Brain pericyte (primary cell): ENCODE data around the gene DAB1.

Source experiments
- DNase-seq: peaks from one replicate; pipeline ENCODE4 v3.0.0-alpha.2; 2012; ENCODE audit warnings: low read depth, low spot score

Gene DAB1

DNA sequence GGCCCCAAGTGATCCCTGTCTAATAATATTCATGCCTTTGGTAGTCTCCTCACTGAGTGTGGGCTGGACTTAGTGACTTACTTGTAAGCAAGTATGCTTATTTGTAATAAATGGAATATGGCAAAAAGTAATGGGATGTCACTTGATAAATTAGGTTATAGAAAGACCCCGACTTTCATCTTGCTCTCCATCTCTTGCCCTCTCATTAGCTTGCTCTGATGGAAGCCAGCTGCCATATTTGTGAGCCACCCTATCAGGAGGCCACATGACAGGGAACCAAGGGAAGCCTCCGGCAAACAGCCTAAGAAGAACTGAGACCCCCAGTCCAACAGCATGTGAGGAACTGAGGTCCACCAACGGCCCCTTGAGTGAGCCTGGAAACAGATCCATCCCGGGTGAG lies 107.0 kb downstream of the DAB1 start:
- no peak for DNase-seq

- DNase-seq, result no peak
Observed at GRCh38 chr1:57316291-57316690, 107.6 kb downstream of the DAB1 start.

DNA sequence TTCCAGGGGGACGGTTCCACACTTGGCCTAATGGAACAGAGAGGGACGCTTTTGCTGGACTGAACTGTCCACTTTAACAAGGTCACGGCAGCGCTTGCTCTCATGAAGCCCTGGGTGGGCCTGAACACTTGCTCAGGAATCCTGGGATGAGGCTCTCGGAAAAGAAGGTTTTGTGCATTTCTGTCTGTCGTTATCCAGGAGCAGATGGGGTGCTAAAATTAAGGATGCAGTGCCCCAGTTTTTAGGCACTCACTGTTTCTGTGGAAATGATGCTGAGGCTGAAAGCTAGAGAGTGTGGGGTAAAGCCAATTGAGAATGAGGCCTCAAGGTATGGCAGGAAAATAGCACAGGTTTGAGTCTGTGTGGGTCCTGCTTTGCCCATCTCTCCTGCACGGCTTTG lies 111.0 kb downstream of the DAB1 start:
- DNase-seq, result no peak

DNA sequence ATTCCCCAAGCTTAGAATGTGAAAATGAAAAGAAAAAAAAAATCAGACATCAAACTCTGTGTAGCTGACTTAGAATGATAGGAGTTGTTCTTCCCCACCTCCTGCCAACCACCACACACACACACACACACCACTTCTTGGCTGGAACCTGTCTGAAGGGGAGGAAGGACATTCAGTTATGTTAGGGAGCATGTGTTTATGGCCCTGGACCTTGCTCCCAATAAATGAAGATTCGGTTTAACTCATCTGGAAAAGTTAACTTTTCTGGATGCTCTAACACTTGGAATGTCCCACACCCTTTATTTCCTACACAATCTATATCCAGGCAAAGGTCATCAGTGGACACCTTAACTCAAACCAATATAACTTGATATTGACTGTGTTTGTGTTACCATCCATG lies 112.4 kb downstream of the DAB1 start:
- no peak for DNase-seq

DNA sequence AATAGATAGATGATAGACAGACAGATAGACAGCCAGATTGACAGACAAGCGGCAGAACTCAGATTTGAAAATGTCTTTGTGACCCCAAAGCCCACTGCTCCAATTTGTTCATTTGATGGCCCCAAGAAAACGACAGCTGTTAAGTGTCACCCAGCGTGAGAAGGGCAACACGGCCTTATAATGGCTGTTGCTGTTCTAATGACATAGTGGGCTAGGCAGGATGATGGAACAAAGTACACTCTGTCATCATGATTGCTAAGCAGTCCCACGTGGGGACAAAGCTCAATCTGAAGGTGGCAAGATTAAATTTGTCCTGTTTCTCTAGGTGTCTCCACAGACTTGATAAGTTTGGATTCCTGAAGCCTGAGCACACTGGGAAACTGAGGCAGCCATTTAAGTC lies 112.9 kb downstream of the DAB1 start:
- DNase-seq, result no peak

GRCh38 chr1:57309630-57310029 lies 114.2 kb downstream of the DAB1 start:
- no peak for DNase-seq

GRCh38 chr1:57307392-57308170 lies 116.3 kb downstream of the DAB1 start:
- no peak for DNase-seq

GRCh38 chr1:57304591-57304990 lies 119.3 kb downstream of the DAB1 start:
- no peak for DNase-seq

DNA sequence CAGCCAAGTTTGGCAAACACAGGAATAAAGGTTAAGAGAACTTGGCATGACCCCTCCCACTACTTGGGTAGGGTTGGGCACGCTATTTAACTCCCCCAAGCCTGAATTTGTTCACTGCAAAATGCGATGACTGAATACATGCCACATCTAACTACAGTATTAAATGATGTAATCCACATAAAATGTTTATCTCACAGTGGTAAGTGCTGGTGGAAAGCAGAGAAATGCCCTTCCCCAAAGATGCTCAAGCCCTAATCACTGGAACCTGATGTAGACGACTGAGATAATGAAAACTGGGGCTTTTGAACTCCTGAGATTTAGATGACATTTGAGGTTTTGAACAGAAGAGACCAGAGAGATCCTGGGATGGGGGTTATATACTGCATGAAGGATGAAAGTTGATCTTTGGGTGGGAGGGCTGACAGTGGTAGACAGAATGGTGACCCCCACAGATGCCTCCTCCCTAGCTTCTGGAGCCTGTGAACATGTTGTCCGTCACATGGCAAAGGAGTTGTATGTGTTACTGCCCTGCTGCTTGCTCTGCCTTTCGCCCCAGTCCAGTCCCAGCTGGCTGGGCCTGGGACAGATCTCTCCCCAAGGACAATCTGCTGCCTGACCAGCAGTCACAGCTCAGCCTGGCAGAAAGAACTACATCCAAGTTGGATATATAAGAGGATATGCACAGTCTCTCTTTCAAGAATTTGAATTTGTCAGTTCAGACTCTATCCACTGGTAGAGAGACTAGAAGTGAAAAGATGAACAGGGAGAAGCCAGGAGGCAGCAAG lies 120.9 kb downstream of the DAB1 start:
- DNase-seq, result no peak

DNA sequence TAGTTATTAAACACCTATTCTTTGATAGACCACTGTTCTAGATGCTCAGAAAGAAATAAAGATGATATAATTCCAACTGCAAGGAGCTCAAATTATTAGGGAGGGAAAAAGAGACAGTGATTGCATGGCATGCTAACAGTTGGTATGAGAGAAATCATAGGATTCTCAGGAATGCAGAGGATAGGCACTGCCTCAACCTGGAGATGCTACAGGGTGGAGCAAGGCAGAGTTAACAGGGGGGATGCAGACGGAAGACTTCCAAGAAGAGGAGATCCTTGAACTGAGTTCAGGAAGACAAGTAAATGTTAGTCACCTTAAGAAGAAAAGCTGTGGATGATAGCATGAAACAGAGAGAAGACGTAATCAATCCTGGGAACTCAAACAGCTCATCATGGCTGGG lies 123.7 kb downstream of the DAB1 start:
- no peak for DNase-seq

DNA sequence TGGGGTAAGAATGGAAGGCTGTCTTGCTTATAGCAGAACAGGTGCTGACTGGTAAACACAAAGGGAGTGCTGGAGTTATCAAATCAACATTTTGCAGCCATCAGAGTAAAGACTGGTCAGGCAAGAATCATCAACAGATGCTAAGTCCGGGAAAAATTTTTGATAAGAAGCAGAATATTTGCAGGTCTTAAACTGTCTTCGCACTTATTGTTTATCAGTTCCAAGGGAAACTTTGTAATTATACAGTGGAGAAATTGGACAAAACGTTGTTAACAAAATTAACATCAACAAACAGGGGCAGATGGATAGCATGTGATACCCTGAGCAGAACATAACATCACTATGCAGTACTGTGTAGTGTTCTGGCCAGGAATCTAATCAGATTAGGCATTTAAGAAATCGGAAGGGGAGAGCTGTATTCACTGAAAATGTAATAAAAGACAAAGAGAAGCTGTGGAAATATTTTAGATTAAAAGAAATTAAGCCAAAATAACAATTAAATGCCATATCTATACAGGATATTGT lies 127.1 kb downstream of the DAB1 start:
- no peak for DNase-seq

DNA sequence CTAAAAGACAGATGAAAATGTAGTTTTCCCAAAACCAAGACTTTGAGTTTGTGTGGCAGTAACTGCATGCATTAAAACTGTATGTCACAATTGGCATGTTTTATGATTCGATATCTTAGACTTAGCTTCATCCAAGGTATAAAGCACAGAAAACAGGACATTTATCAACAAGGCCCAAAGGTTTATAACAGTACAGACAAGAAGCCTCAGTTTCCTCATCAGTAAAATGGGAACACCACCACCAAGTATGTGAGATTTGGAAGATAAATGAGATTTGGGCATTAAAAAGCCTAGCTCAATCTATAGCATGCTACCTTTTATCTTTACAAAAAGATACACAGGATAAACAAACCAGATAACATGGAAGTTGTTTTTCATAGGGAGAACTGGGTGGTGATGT lies 128.5 kb downstream of the DAB1 start:
- DNase-seq, result no peak

- no peak for DNase-seq
Observed at GRCh38 chr1:57294177-57294576, 129.7 kb downstream of the DAB1 start.

- DNase-seq, result no peak
Observed at GRCh38 chr1:57293214-57293613, 130.6 kb downstream of the DAB1 start.

- DNase-seq, result no peak
Observed at GRCh38 chr1:57289781-57290180, 134.1 kb downstream of the DAB1 start.

DNA sequence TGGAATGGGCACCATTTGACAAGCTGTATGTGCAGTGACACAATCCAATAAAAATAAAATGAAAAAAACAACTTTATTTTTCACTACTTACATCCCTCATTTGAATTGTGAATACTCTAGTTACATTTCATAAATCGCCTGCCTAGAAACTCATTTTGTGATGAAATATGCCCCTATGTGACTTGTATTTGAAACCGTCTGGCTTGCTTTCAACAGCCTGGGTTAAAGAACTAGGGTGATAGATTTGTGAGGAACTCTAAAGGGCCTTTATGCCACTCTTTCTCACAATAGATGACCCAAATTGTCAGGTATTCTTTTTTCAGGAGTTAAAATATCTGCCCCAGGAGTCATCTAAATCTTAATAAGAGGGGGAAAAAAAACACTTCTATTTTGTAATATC lies 137.9 kb downstream of the DAB1 start:
- DNase-seq, result no peak

GRCh38 chr1:57282411-57282810 lies 141.4 kb downstream of the DAB1 start:
- no peak for DNase-seq

DNA sequence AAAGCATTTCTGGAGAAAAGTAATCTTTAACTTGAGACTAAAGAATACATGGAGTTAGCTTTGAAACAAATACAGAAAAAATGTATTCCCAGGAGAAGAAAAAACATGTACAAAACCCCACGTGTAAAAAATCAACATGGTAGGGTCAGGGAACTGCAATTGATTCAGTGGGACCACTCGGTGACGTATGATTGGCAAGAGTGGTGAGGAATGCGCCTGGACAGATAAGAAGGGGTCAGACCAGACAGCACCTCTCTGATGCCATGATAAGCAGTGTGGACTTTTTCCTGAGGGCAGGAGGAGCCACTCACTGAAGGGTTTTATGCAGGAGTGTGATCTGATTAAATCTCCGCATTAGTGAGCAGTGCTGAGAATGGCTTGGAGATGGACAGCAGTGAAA lies 142.5 kb downstream of the DAB1 start:
- DNase-seq, result no peak

GRCh38 chr1:57279909-57280666 lies 143.8 kb downstream of the DAB1 start:
- DNase-seq, result no peak

DNA sequence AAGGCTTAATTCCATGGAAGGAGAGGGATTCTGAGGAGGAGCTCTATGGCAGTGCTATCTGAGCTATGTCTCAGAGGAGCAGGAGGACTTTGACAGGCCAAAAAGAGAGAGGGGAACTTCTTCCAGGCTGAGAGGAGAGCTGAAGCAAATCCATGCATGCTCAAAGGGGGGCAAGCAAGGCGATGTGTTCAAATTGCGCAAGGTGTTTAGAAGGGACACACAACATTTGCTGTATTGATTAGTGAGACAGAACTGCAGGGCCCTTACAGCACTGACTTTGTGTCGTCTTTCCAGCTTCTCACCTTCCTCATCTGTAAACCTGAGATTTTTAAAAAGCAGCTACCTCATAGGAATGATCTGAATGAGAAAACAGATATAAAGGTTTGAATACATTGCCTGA lies 145.3 kb downstream of the DAB1 start:
- DNase-seq, result no peak

GRCh38 chr1:57277681-57278080 lies 146.2 kb downstream of the DAB1 start:
- DNase-seq, result no peak

DNA sequence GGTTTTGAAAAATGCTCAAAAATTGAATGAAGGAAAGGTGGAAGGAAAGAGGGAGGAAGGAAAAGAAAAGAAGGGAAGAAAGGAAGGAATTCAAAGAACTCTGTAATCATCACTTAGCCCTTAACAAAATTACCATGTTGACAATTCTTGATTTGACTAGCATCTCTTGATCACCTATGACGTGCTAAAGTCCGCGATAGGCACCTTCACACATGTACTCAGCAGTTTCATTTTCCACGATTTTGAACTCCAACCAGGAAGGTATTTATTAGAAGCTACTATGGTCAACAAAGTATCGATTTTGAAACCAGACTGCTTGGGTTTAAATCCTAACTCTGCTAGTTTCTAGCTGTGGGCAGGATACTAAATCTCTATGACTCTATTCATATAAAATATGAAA lies 146.9 kb downstream of the DAB1 start:
- DNase-seq, result no peak
